OCI-LY1 (cell line): ENCODE results near the gene NPAS3.

Source experiments
- H2AFZ ChIP-seq: fragments of 200-600 bp; sonication (generic), shearing (Covaris generic); 2 replicates; pipeline ENCODE4 v1.6.0; 2014; ENCODE audit warnings: antibody characterized with exemption, mild to moderate bottlenecking, low read length
- H3F3A ChIP-seq: fragments of 200-600 bp; sonication (generic), shearing (Covaris generic); 2 replicates; pipeline ENCODE4 v1.6.0; 2014; ENCODE audit warnings: mild to moderate bottlenecking, antibody characterized with exemption, low read length, moderate library complexity; ENCODE audit not compliant: insufficient read depth
- H3K27ac ChIP-seq: fragments of 200-600 bp; sonication (generic); 2 replicates; pipeline ENCODE4 v1.5.1; 2014; ENCODE audit warnings: low read length, mixed run types, mild to moderate bottlenecking, low read depth; ENCODE audit not compliant: poor library complexity, severe bottlenecking
- H3K27me3 ChIP-seq: fragments of 200-600 bp; sonication (generic); 2 replicates; pipeline ENCODE4 v1.6.0; 2014; ENCODE audit warnings: antibody characterized with exemption, mild to moderate bottlenecking, low read length, moderate library complexity; ENCODE audit not compliant: insufficient read depth
- H3K36me3 ChIP-seq: fragments of 200-600 bp; sonication (generic); 2 replicates; pipeline ENCODE4 v1.6.1; 2014; ENCODE audit warnings: mild to moderate bottlenecking, antibody characterized with exemption, low read length, moderate library complexity, mixed read lengths; ENCODE audit not compliant: insufficient read depth
- H3K4me1 ChIP-seq: fragments of 200-600 bp; sonication (generic); 2 replicates; pipeline ENCODE4 v1.5.1; 2014; ENCODE audit warnings: mild to moderate bottlenecking, low read length, moderate library complexity; ENCODE audit not compliant: insufficient read depth, severe bottlenecking
- H3K4me2 ChIP-seq: fragments of 200-600 bp; sonication (generic), shearing (Covaris generic); 2 replicates; pipeline ENCODE4 v1.6.1; 2014; ENCODE audit warnings: low read length
- H3K4me3 ChIP-seq: fragments of 200-600 bp; sonication (generic); 2 replicates; pipeline ENCODE4 v1.5.1; 2014; ENCODE audit warnings: low read length, low read depth, mild to moderate bottlenecking, mixed read lengths; ENCODE audit not compliant: poor library complexity, severe bottlenecking
- H3K79me2 ChIP-seq: fragments of 200-600 bp; shearing (Covaris generic); 2 replicates; pipeline ENCODE4 v1.6.1; 2016; ENCODE audit warnings: mixed run types, low read length, mixed read lengths; ENCODE audit not compliant: insufficient read depth
- H3K9ac ChIP-seq: fragments of 200-600 bp; sonication (generic), shearing (Covaris generic); 2 replicates; pipeline ENCODE4 v1.6.1; 2014; ENCODE audit warnings: mild to moderate bottlenecking, low read length, mixed read lengths
- H3K9me2 ChIP-seq: fragments of 200-600 bp; sonication (generic), shearing (Covaris generic); 2 replicates; pipeline ENCODE4 v1.6.1; 2014; ENCODE audit warnings: low read depth, mild to moderate bottlenecking, low read length, mixed read lengths
- H3K9me3 ChIP-seq: fragments of 200-600 bp; shearing (Covaris generic); 2 replicates; pipeline ENCODE4 v1.6.1; 2014; ENCODE audit warnings: low read length, mixed read lengths
- H4K20me1 ChIP-seq: fragments of 200-600 bp; sonication (generic), shearing (Covaris generic); 2 replicates; pipeline ENCODE4 v1.6.0; 2016; ENCODE audit warnings: mild to moderate bottlenecking, low read length; ENCODE audit not compliant: insufficient read depth
- CTCF ChIP-seq: fragments of 200-600 bp; sonication (generic), shearing (Covaris generic); IDR thresholded peaks from 2 replicates; pipeline ENCODE4 v1.5.1; 2017; ENCODE audit warnings: mild to moderate bottlenecking, antibody characterized with exemption, low read length, moderate library complexity, mixed read lengths
- EZH2 ChIP-seq: fragments of 200-600 bp; sonication (generic), shearing (Covaris generic); IDR thresholded peaks from 2 replicates; pipeline ENCODE4 v1.8.0; 2017; ENCODE audit warnings: borderline replicate concordance, mixed run types, mild to moderate bottlenecking, antibody characterized with exemption, low read length, moderate library complexity, mixed read lengths

The NPAS3 gene

GRCh38 chr14:33542338-33543287 is 603.9 kb downstream of the NPAS3 start:
- no peak overlapping the region for H3K27ac ChIP-seq
- no peaks in the 10 kb centered on the region for H3F3A ChIP-seq
- H4K20me1 ChIP-seq, result no peaks in the 10 kb centered on the region
- H3K4me2 ChIP-seq, result no peak overlapping the region
- no peak overlapping the region for H3K4me3 ChIP-seq
- H3K9ac ChIP-seq, result no peak overlapping the region
- no peaks in the 10 kb centered on the region for H3K27me3 ChIP-seq
- no peaks in the 10 kb centered on the region for H3K9me3 ChIP-seq
- TF ChIP-seq EZH2 (no peak), CTCF (no peak)
- H3K36me3 ChIP-seq, result no peaks in the 10 kb centered on the region
- H2AFZ ChIP-seq, result no peak overlapping the region
- H3K4me1 ChIP-seq, result no peaks in the 10 kb centered on the region
- no peaks in the 10 kb centered on the region for H3K9me2 ChIP-seq
- H3K79me2 ChIP-seq, result no peaks in the 10 kb centered on the region

GRCh38 chr14:33545696-33546095 is 607.0 kb downstream of the NPAS3 start:
- Histone ChIP-seq H3K79me2 (no peaks in the 10 kb centered on the region), H3K27ac (no peak overlapping the region), H3K4me3 (no peak overlapping the region), H3F3A (no peaks in the 10 kb centered on the region), H3K9me2 (no peaks in the 10 kb centered on the region), H3K36me3 (no peaks in the 10 kb centered on the region), H3K9me3 (no peaks in the 10 kb centered on the region), H3K4me1 (no peaks in the 10 kb centered on the region), H3K4me2 (no peak overlapping the region), H4K20me1 (no peaks in the 10 kb centered on the region), H3K9ac (no peak overlapping the region), H3K27me3 (no peaks in the 10 kb centered on the region), H2AFZ (no peak overlapping the region)
- TF ChIP-seq EZH2, result no peak
- TF ChIP-seq CTCF, result no peak

- no peak overlapping the region for H2AFZ ChIP-seq
- no peak overlapping the region for H3K27ac ChIP-seq
- H4K20me1 ChIP-seq, result no peaks in the 10 kb centered on the region
- H3K36me3 ChIP-seq, result no peaks in the 10 kb centered on the region
- H3K4me2 ChIP-seq, result no peak overlapping the region
- H3K4me3 ChIP-seq, result no peak overlapping the region
- 0 out of 2 replicates have a peak, but pooled peaks cover 1% of the 10 kb centered on the region for H3K27me3 ChIP-seq
- H3K4me1 ChIP-seq, result no peaks in the 10 kb centered on the region
- no peaks in the 10 kb centered on the region for H3K9me2 ChIP-seq
- H3K79me2 ChIP-seq, result no peaks in the 10 kb centered on the region
- H3F3A ChIP-seq, result no peaks in the 10 kb centered on the region
- no peaks in the 10 kb centered on the region for H3K9me3 ChIP-seq
- no peak overlapping the region for H3K9ac ChIP-seq
- TF ChIP-seq CTCF (no peak), EZH2 (no peak)
These were observed 609.9 kb downstream of the NPAS3 start for GRCh38 chr14:33548606-33549005.
